ENCODE data around the gene CSK. TPM values are rescaled to one million over a fixed set of nuclear protein-coding genes. Genes with fewer than 3 reads are reported as not detected.

The CSK gene
- total and polyA plus RNA-seq, 4 donors: 6.9 to 41.7 (median 24.1) TPM

DNA sequence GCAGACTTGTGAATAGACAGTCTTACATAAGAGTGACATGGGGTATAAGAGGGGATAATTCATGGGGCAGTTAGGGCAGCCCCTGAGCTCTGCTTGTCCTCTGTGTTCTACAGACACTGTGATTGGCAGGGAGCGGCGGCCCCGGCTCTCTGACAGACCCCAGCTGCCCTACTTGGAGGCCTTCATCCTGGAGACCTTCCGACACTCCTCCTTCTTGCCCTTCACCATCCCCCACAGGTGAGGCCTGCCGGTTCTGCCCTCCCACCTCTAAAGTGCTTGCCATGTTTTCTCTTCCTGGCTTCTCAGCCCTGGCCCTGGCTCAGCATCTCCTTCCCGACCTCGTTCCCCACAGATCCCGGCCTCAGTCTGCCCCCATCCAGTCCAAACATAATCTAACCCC lies 29.9 kb upstream of the CSK start (continued):
- TF ChIP-seq, protein P1, sequence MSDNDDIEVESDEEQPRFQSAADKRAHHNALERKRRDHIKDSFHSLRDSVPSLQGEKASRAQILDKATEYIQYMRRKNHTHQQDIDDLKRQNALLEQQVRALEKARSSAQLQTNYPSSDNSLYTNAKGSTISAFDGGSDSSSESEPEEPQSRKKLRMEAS (IDR thresholded peaks at IDR 0.05): no peak
- TF ChIP-seq RAD21 (IDR thresholded peaks at IDR 0.05) (no peak), FOXA2 (IDR thresholded peaks at IDR 0.05) (no peak), EGR1 (IDR thresholded peaks at IDR 0.05; ENCODE audit: low read depth in 2 of 2) (no peak), SP1 (IDR thresholded peaks at IDR 0.05) (no peak), TAF1 (conservative IDR thresholded peaks at IDR 0.05) (no peak)
- TF ChIP-seq, protein P2, sequence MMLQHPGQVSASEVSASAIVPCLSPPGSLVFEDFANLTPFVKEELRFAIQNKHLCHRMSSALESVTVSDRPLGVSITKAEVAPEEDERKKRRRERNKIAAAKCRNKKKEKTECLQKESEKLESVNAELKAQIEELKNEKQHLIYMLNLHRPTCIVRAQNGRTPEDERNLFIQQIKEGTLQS (IDR thresholded peaks at IDR 0.05): no peak
- TF ChIP-seq, protein P3, sequence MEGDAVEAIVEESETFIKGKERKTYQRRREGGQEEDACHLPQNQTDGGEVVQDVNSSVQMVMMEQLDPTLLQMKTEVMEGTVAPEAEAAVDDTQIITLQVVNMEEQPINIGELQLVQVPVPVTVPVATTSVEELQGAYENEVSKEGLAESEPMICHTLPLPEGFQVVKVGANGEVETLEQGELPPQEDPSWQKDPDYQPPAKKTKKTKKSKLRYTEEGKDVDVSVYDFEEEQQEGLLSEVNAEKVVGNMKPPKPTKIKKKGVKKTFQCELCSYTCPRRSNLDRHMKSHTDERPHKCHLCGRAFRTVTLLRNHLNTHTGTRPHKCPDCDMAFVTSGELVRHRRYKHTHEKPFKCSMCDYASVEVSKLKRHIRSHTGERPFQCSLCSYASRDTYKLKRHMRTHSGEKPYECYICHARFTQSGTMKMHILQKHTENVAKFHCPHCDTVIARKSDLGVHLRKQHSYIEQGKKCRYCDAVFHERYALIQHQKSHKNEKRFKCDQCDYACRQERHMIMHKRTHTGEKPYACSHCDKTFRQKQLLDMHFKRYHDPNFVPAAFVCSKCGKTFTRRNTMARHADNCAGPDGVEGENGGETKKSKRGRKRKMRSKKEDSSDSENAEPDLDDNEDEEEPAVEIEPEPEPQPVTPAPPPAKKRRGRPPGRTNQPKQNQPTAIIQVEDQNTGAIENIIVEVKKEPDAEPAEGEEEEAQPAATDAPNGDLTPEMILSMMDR (IDR thresholded peaks at IDR 0.05; ENCODE audit: low read depth, low read length, missing input control): no peak

DNA sequence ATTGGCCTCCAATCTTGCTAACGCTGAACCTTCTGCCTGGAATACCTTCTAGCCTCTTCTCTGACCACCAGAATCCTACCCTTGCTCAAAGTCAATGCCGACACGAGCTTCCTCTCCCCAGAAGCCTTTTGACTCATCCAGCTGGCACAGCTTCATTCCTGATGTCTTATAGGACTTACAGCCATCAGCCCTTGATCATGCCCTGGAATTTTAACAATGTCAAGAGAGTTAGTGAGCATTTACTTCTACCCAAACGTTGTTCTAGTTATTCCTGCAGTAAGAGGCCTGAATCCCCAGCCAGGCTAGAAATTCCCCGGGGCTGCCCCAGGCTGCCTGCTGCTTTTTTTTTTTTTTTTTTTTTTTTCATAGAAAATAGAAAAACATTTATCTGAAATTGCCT lies 29.3 kb upstream of the CSK start:
- 38% methylated on average over 5 of the region's 5 CpGs for WGBS
- Histone ChIP-seq H3K4me3 (ENCODE audit: low read depth in 1 of 3, low read length in 3 of 3) (no peak overlapping the region), H3K9ac (ENCODE audit: low read depth in 1 of 2, low read length in 2 of 2) (no peak overlapping the region), H3K36me3 (ENCODE audit: control insufficient read depth in 4 of 4, insufficient read depth in 3 of 4, low read depth in 1 of 4, low read length in 3 of 4) (peaks cover 0 to 2% (median under 1%) of the 10 kb centered on the region in 4 donors), H3K9me3 (ENCODE audit: control insufficient read depth in 4 of 4, low read length in 3 of 4) (no peaks in the 10 kb centered on the region), H3K4me1 (ENCODE audit: control insufficient read depth in 4 of 4, insufficient read depth in 4 of 4, low read length in 3 of 4) (peaks cover 6 to 43% (median 30%) of the 10 kb centered on the region in 4 donors), H3K27ac (ENCODE audit: low read depth in 1 of 2, low read length in 2 of 2) (no peak overlapping the region), H3K27me3 (ENCODE audit: control insufficient read depth in 4 of 4, insufficient read depth in 4 of 4, low read length in 3 of 4) (no peaks in the 10 kb centered on the region)
- TF ChIP-seq RAD21 (IDR thresholded peaks at IDR 0.05): no peak
- TF ChIP-seq, protein P3 (IDR thresholded peaks at IDR 0.05; ENCODE audit: low read depth, low read length, missing input control): no peak
- no peak for TF ChIP-seq NR2F2 (IDR thresholded peaks at IDR 0.05)
- peak in 1 of 2 donors; percentile 25 for TF ChIP-seq RXRA (IDR thresholded peaks at IDR 0.05)
- TF ChIP-seq YY1 (IDR thresholded peaks at IDR 0.05): no peak
- DNase-seq (ENCODE audit: low spot score): no peak

DNA sequence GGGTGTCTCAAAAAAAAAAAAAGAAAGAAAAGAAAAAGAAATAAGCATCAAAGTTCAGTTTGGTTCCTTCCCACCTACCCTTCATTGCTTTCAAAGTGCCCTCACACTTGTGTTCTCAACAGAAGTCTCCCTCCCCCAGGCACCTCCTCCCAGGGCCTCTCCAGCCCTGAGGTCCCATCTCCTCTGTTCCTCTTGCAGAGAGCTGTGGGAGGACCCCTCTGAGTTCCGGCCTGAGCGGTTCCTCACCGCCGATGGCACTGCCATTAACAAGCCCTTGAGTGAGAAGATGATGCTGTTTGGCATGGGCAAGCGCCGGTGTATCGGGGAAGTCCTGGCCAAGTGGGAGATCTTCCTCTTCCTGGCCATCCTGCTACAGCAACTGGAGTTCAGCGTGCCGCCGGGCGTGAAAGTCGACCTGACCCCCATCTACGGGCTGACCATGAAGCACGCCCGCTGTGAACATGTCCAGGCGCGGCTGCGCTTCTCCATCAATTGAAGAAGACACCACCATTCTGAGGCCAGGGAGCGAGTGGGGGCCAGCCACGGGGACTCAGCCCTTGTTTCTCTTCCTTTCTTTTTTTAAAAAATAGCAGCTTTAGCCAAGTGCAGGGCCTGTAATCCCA lies 27.2 kb upstream of the CSK start:
- Histone ChIP-seq H3K9me3 (ENCODE audit: control insufficient read depth in 4 of 4, low read length in 3 of 4) (no peaks in the 10 kb centered on the region), H3K36me3 (ENCODE audit: control insufficient read depth in 4 of 4, insufficient read depth in 3 of 4, low read depth in 1 of 4, low read length in 3 of 4) (peaks cover 0 to 2% (median under 1%) of the 10 kb centered on the region in 4 donors), H3K27me3 (ENCODE audit: control insufficient read depth in 4 of 4, insufficient read depth in 4 of 4, low read length in 3 of 4) (no peaks in the 10 kb centered on the region), H3K4me1 (ENCODE audit: control insufficient read depth in 4 of 4, insufficient read depth in 4 of 4, low read length in 3 of 4) (peaks cover 6 to 37% (median 20%) of the 10 kb centered on the region in 4 donors), H3K27ac (ENCODE audit: low read depth in 1 of 2, low read length in 2 of 2) (no peak overlapping the region), H3K9ac (ENCODE audit: low read depth in 1 of 2, low read length in 2 of 2) (no peak overlapping the region), H3K4me3 (ENCODE audit: low read depth in 1 of 3, low read length in 3 of 3) (no peak overlapping the region)
- no peak for DNase-seq (ENCODE audit: low spot score)
- WGBS: 89% methylated on average over 20 of the region's 20 CpGs
- TF ChIP-seq YY1 (IDR thresholded peaks at IDR 0.05): no peak
- no peak for TF ChIP-seq TAF1 (conservative IDR thresholded peaks at IDR 0.05)
- TF ChIP-seq, protein P1 (IDR thresholded peaks at IDR 0.05): no peak
- TF ChIP-seq, protein P3 (IDR thresholded peaks at IDR 0.05; ENCODE audit: low read depth, low read length, missing input control): no peak
- TF ChIP-seq EGR1 (IDR thresholded peaks at IDR 0.05; ENCODE audit: low read depth in 2 of 2): no peak
- TF ChIP-seq SP1 (IDR thresholded peaks at IDR 0.05): no peak
- TF ChIP-seq RAD21 (IDR thresholded peaks at IDR 0.05): no peak
- TF ChIP-seq, protein P4, sequence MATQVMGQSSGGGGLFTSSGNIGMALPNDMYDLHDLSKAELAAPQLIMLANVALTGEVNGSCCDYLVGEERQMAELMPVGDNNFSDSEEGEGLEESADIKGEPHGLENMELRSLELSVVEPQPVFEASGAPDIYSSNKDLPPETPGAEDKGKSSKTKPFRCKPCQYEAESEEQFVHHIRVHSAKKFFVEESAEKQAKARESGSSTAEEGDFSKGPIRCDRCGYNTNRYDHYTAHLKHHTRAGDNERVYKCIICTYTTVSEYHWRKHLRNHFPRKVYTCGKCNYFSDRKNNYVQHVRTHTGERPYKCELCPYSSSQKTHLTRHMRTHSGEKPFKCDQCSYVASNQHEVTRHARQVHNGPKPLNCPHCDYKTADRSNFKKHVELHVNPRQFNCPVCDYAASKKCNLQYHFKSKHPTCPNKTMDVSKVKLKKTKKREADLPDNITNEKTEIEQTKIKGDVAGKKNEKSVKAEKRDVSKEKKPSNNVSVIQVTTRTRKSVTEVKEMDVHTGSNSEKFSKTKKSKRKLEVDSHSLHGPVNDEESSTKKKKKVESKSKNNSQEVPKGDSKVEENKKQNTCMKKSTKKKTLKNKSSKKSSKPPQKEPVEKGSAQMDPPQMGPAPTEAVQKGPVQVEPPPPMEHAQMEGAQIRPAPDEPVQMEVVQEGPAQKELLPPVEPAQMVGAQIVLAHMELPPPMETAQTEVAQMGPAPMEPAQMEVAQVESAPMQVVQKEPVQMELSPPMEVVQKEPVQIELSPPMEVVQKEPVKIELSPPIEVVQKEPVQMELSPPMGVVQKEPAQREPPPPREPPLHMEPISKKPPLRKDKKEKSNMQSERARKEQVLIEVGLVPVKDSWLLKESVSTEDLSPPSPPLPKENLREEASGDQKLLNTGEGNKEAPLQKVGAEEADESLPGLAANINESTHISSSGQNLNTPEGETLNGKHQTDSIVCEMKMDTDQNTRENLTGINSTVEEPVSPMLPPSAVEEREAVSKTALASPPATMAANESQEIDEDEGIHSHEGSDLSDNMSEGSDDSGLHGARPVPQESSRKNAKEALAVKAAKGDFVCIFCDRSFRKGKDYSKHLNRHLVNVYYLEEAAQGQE (IDR thresholded peaks at IDR 0.05): no peak
- TF ChIP-seq FOXA1 (IDR thresholded peaks at IDR 0.05): no peak
- no peak for TF ChIP-seq HNF4A (conservative IDR thresholded peaks at IDR 0.05)
- TF ChIP-seq HNF4G (IDR thresholded peaks at IDR 0.05): no peak
- TF ChIP-seq, protein P2 (IDR thresholded peaks at IDR 0.05): no peak
- TF ChIP-seq JUND (IDR thresholded peaks at IDR 0.05): no peak
- TF ChIP-seq GABPA (IDR thresholded peaks at IDR 0.05 in 1 of 2, conservative IDR thresholded peaks at IDR 0.05 in 1 of 2): no peak
- no peak for TF ChIP-seq FOXA2 (IDR thresholded peaks at IDR 0.05)
